ENCODE measurements around the gene GET3. TPM values are rescaled to one million over a fixed set of nuclear protein-coding genes. Genes with fewer than 3 reads are reported as not detected.

The GET3 gene
- total RNA-seq, 1 experiment from 2014 or later = 110 TPM

DNA sequence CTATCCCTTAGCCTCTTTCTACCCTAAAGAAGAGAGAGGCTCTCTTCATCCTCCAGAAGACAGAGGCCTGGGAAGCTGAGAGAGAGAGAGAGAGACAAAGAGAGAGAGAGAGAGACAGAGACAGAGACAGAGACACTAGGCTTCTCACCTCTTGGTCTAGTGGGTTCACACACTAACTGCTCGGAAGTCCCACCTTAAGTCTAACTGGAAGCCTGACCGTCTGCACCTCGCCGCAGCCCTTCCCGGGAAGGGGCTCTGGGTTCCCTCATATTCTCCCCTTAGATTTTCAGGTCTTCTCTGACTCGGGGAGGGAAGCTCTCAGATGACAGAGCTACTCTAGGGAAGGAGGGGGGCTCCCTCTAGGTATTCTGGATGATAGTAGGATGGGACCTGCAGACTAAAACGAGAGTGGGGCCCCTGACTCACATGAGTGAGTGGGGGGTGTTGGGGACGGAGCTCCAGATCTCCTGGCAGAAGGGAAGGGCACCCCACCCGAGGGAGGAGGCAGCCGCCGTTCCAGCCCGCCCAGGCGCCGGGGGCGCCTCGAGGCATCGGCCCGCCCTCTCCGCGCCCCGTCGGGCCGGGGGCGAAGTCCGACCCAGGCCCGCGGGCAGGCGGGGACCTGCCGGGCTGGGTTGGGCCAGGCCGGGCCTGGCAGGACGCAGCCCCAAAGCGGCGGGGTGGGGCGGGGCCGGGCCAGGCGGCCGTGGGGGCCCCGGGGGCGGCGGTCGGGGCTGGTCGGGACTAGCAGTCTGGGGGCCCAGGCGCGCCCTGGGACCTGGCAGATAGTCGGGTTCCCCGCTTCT lies 52.0 kb downstream of the GET3 start:
- ATAC-seq = peak; percentile 7

DNA sequence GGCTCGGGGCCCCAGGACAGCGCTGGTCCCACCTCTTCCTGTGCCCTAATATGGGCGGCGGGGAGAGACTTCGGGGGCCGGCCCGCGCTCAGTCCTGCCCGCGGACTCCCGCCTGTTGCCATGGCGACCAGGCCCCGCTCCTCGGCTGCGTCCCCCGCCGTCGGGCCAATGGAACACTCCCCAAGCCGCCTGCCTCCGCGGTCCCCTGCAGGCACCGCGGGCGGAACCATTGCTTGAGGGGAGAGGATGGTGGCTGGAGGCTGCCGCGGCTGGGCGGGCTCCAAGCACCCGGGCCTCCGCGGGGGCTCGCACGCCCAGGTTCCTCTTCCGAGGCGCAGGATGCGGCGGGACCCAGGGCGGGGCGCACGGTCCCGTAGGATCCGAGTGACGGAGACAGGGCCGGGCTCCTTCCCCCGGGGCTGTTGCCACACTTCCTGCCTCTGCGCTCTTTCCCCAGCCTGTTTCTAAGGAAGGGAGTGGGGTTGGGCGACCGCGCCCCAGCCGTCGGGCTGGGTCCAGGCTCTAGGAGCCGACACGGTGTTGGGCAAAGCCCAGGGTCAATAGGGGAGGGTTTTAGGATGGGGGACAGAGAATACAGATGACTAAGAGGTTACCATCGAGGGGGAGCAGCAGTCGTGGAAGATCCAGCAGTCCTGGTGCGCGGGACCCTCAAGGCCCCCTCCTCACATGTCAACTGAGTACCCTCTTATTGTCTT lies 52.8 kb downstream of the GET3 start:
- no peaks in the 10 kb centered on the region for H3K36me3 Mint-ChIP-seq
- ChIA-PET POLR2A (interaction anchor here (1.4 to 1.7 kb wide), 3 partner anchors 12 to 24 kb away, joined by 3 to 5 read pairs (median 4); no protein-coding TSS in a partner anchor), CTCF (interaction anchor here (1.4 to 14.0 kb wide), 9 partner anchors 12 to 95 kb away, joined by 3 to 341 read pairs (median 8); partner anchors contain the start of gene HOOK2)
- TF ChIP-seq GABPB1 (CRISPR knock-in tag; IDR thresholded peaks at IDR 0.05) (peak; percentile 40; the same call in 1 of the 2 replicates), TEAD1 (CRISPR knock-in tag; IDR thresholded peaks at IDR 0.05) (peak; percentile 56; the same call in 1 of the 2 replicates), TP53 (CRISPR knock-in tag; IDR thresholded peaks at IDR 0.05) (no peak), FOXJ3 (CRISPR knock-in tag; IDR thresholded peaks at IDR 0.05; ENCODE audit: borderline replicate concordance) (no peak), E2F5 (CRISPR knock-in tag; IDR thresholded peaks at IDR 0.05) (peak; percentile 91), SMAD4 (CRISPR knock-in tag; IDR thresholded peaks at IDR 0.05) (no peak), NR2C2 (CRISPR knock-in tag; IDR thresholded peaks at IDR 0.05) (no peak), ZBTB21 (CRISPR knock-in tag; IDR thresholded peaks at IDR 0.05; ENCODE audit: borderline replicate concordance) (peak; percentile 42; the same call in 1 of the 2 replicates), MAX (CRISPR knock-in tag; IDR thresholded peaks at IDR 0.05) (peak; percentile 71), ZNF138 (CRISPR knock-in tag; conservative IDR thresholded peaks at IDR 0.05) (no peak), SP1 (CRISPR knock-in tag; conservative IDR thresholded peaks at IDR 0.05) (peak; percentile 87; the same call in 1 of the 2 replicates), ETV6 (CRISPR knock-in tag; IDR thresholded peaks at IDR 0.05) (0 out of 2 replicates have a peak, but pooled peaks have one; percentile 31), NFATC4 (CRISPR knock-in tag; IDR thresholded peaks at IDR 0.05) (no peak)
- TF ChIP-seq, protein P1, sequence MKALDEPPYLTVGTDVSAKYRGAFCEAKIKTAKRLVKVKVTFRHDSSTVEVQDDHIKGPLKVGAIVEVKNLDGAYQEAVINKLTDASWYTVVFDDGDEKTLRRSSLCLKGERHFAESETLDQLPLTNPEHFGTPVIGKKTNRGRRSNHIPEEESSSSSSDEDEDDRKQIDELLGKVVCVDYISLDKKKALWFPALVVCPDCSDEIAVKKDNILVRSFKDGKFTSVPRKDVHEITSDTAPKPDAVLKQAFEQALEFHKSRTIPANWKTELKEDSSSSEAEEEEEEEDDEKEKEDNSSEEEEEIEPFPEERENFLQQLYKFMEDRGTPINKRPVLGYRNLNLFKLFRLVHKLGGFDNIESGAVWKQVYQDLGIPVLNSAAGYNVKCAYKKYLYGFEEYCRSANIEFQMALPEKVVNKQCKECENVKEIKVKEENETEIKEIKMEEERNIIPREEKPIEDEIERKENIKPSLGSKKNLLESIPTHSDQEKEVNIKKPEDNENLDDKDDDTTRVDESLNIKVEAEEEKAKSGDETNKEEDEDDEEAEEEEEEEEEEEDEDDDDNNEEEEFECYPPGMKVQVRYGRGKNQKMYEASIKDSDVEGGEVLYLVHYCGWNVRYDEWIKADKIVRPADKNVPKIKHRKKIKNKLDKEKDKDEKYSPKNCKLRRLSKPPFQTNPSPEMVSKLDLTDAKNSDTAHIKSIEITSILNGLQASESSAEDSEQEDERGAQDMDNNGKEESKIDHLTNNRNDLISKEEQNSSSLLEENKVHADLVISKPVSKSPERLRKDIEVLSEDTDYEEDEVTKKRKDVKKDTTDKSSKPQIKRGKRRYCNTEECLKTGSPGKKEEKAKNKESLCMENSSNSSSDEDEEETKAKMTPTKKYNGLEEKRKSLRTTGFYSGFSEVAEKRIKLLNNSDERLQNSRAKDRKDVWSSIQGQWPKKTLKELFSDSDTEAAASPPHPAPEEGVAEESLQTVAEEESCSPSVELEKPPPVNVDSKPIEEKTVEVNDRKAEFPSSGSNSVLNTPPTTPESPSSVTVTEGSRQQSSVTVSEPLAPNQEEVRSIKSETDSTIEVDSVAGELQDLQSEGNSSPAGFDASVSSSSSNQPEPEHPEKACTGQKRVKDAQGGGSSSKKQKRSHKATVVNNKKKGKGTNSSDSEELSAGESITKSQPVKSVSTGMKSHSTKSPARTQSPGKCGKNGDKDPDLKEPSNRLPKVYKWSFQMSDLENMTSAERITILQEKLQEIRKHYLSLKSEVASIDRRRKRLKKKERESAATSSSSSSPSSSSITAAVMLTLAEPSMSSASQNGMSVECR (CRISPR knock-in tag; IDR thresholded peaks at IDR 0.05; ENCODE audit: borderline replicate concordance) = 0 out of 2 replicates have a peak, but pooled peaks have one; percentile 60
- H3K27ac Mint-ChIP-seq = peak overlapping the region; percentile 79; the same call in 1 of the 2 replicates
- peaks cover 32% of the 10 kb centered on the region for H3K27me3 Mint-ChIP-seq (ENCODE audit: low read depth)
- peak overlapping the region; percentile 84 for H3K4me3 Mint-ChIP-seq
- H3K4me1 Mint-ChIP-seq = peaks cover 29% of the 10 kb centered on the region
- DNase-seq (ENCODE audit: low spot score) (peak; percentile 98), ATAC-seq (peak; percentile 63)
- no peaks in the 10 kb centered on the region for H3K9me3 Mint-ChIP-seq

More for the DNA sequence above, 52.0 kb downstream of the GET3 start:
- ChIA-PET CTCF (interaction anchor here (1.0 to 3.4 kb wide), 8 partner anchors 12 to 96 kb away, joined by 3 to 29 read pairs (median 8); partner anchors contain the start of gene HOOK2), POLR2A (interaction anchor here (1.4 to 1.7 kb wide), 3 partner anchors 11 to 23 kb away, joined by 3 to 5 read pairs (median 4); no protein-coding TSS in a partner anchor)
- DNase-seq (ENCODE audit: low spot score) = peak; percentile 37
- Mint-ChIP-seq H3K4me1 (peaks cover 26% of the 10 kb centered on the region), H3K27me3 (ENCODE audit: low read depth) (peaks cover 27% of the 10 kb centered on the region), H3K9me3 (no peaks in the 10 kb centered on the region), H3K4me3 (peak overlapping the region; percentile 84), H3K36me3 (no peaks in the 10 kb centered on the region), H3K27ac (peak overlapping the region; percentile 63)
- TF ChIP-seq GTF2I (CRISPR knock-in tag; conservative IDR thresholded peaks at IDR 0.05) (peak; percentile 82; the same call in 1 of the 2 replicates), RORB (CRISPR knock-in tag; IDR thresholded peaks at IDR 0.05) (no peak)
